GM12878 (cell line): ENCODE results near the gene CSTA. TPM values are rescaled to one million over a fixed set of nuclear protein-coding genes. Genes with fewer than 3 reads are reported as not detected.
A peak's percentile ranks its signal among the peaks of the same experiment; 100 is the strongest.

Experiments
- ATAC-seq: fragments of 200-7000 bp; cut with Tn5 transposase; 3 replicates; pipeline ENCODE4 v1.9.1; 2020; ENCODE audit warnings: mild to moderate bottlenecking, moderate library complexity
- BruUV-seq: library from RNA; stranded (reverse); fragments of 400-500 nt; replicated peaks from 2 replicates; lab custom pipeline; 2021; lab: Mats Ljungman, UMichigan
- CTCF ChIA-PET: fragments of 300-600 bp; sonication (Branson Sonifier 250); formaldehyde crosslinking; extraction: SDS; loops from one replicate; lab custom pipeline; 2021; ENCODE audit warnings: inconsistent platforms; lab: Yijun Ruan, JAX
- POLR2A ChIA-PET: fragments of 350-600 bp; formaldehyde crosslinking; extraction: SDS; loops from one replicate; lab custom pipeline; 2021; ENCODE audit warnings: inconsistent platforms; lab: Charles Lee
- RAD21 ChIA-PET: fragments of 300-600 bp; sonication (Branson Sonifier 250); formaldehyde crosslinking; loops from one replicate; lab custom pipeline; 2023; ENCODE audit warnings: antibody characterized with exemption; ENCODE audit not compliant: unreplicated experiment; lab: Charles Lee
- SMC1A ChIA-PET: fragments of 300-600 bp; sonication (Branson Sonifier 250); formaldehyde crosslinking; loops from one replicate; lab custom pipeline; 2023; ENCODE audit not compliant: unreplicated experiment, uncharacterized antibody; lab: Charles Lee
- DNase-seq: peaks from one replicate; pipeline ENCODE4 v3.0.0-alpha.2; 2011; ENCODE audit warnings: low read depth, low spot score
- FAIRE-seq: peaks from 3 replicates; lab custom pipeline; 2011; peaks lifted over from hg19 to GRCh38; lab: Jason Lieb, UNC
- H2AFZ ChIP-seq: 2 replicates; pipeline ENCODE4 v1.6.0; 2011; ENCODE audit warnings: low read depth, low read length, control low read depth; ENCODE audit not compliant: control insufficient read depth
- H3K27ac ChIP-seq: 2 replicates; pipeline ENCODE4 v1.5.1; 2011; ENCODE audit warnings: control low read depth; ENCODE audit not compliant: control insufficient read depth, insufficient read depth
- H3K27me3 ChIP-seq, 2 experiments: replicated peaks in 1 of 2; 2 replicates each; pipeline versions ENCODE4 v1.6.0 to v1.6.1; 2011; ENCODE audit warnings: low read length in 1 of 2; ENCODE audit not compliant: control insufficient read depth in 2 of 2, insufficient read depth in 2 of 2
- H3K36me3 ChIP-seq, 2 experiments: 2 replicates each; pipeline ENCODE4 v1.5.1; 2011; ENCODE audit warnings: low read length in 1 of 2; ENCODE audit not compliant: control insufficient read depth in 2 of 2, insufficient read depth in 2 of 2
- H3K4me1 ChIP-seq: 2 replicates; pipeline ENCODE4 v1.6.1; 2011; ENCODE audit warnings: mild to moderate bottlenecking, low read length, moderate library complexity, mixed read lengths; ENCODE audit not compliant: control insufficient read depth, insufficient read depth
- H3K4me2 ChIP-seq: 2 replicates; pipeline ENCODE4 v1.6.0; 2011; ENCODE audit warnings: control low read depth; ENCODE audit not compliant: control insufficient read depth, insufficient read depth
- H3K4me3 ChIP-seq: fragments of 200-600 bp; sonication (generic); 2 replicates; pipeline ENCODE4 v1.5.1; 2016
- H3K79me2 ChIP-seq: 2 replicates; pipeline ENCODE4 v1.6.0; 2011; ENCODE audit warnings: low read length; ENCODE audit not compliant: control insufficient read depth, insufficient read depth
- H3K9ac ChIP-seq: 2 replicates; pipeline ENCODE4 v1.8.0; 2011; ENCODE audit warnings: low read length, control low read depth, mixed read lengths; ENCODE audit not compliant: control insufficient read depth, insufficient read depth
- H3K9me3 ChIP-seq: replicated peaks from 3 replicates; pipeline ENCODE4 v1.5.1; 2011; ENCODE audit warnings: mild to moderate bottlenecking, low read length; ENCODE audit not compliant: control insufficient read depth, insufficient read depth
- H4K20me1 ChIP-seq: 2 replicates; pipeline ENCODE4 v1.6.0; 2011; ENCODE audit not compliant: control insufficient read depth, insufficient read depth
- FOS ChIP-seq: IDR thresholded peaks from 3 replicates; pipeline ENCODE4 v1.6.1; 2011; ENCODE audit warnings: borderline replicate concordance; ENCODE audit not compliant: insufficient read length; ENCODE audit errors: extremely low read depth
- NKRF ChIP-seq: fragments of 450-650 bp; conservative IDR thresholded peaks from 2 replicates; pipeline ENCODE4 v1.6.1; 2017; ENCODE audit warnings: mild to moderate bottlenecking, moderate library complexity
- NR2F1 ChIP-seq: fragments of 450-650 bp; conservative IDR thresholded peaks from 2 replicates; pipeline ENCODE4 v1.6.1; 2017; ENCODE audit warnings: mild to moderate bottlenecking
- PAX8 ChIP-seq: fragments of 450-650 bp; IDR thresholded peaks from 2 replicates; pipeline ENCODE4 v1.6.1; 2017; ENCODE audit warnings: mild to moderate bottlenecking, moderate library complexity
- PKNOX1 ChIP-seq: fragments of 450-650 bp; IDR thresholded peaks from 2 replicates; pipeline ENCODE4 v1.6.1; 2016; ENCODE audit warnings: mild to moderate bottlenecking
- SKIL ChIP-seq: fragments of 450-650 bp; IDR thresholded peaks from 2 replicates; pipeline ENCODE4 v1.6.1; 2017; ENCODE audit warnings: mild to moderate bottlenecking, low read depth, inconsistent platforms; ENCODE audit not compliant: poor library complexity, severe bottlenecking
- SREBF1 ChIP-seq: IDR thresholded peaks from 2 replicates; pipeline ENCODE4 v1.6.1; 2012; ENCODE audit warnings: mild to moderate bottlenecking, low read length
- TCF12 ChIP-seq: IDR thresholded peaks from 2 replicates; pipeline ENCODE4 v1.6.1; 2011; ENCODE audit warnings: low read depth, mild to moderate bottlenecking, low read length
- USF1 ChIP-seq: IDR thresholded peaks from 2 replicates; pipeline ENCODE4 v1.6.1; 2011; ENCODE audit warnings: borderline replicate concordance, low read depth, mild to moderate bottlenecking, moderate library complexity, mixed read lengths, low read length; ENCODE audit not compliant: insufficient read depth; ENCODE audit errors: extremely low read length
- ZNF207 ChIP-seq: fragments of 450-650 bp; IDR thresholded peaks from 2 replicates; pipeline ENCODE4 v1.6.1; 2014; ENCODE audit warnings: antibody characterized with exemption, mild to moderate bottlenecking, borderline replicate concordance
- ZNF217 ChIP-seq: fragments of 450-650 bp; IDR thresholded peaks from 2 replicates; pipeline ENCODE4 v1.6.1; 2017; ENCODE audit warnings: antibody characterized with exemption, mild to moderate bottlenecking
- ZNF274 ChIP-seq: IDR thresholded peaks from one replicate; pipeline ENCODE4 v1.8.0; 2011; ENCODE audit not compliant: insufficient read length, insufficient read depth
- WGBS: methylation state at CpG from one replicate; pipeline ENCODE4 v1.1.6; 2016; ENCODE audit warnings: low lambda C conversion rate; ENCODE audit not compliant: insufficient replicate concordance, insufficient coverage; ENCODE audit errors: missing lambda C conversion rate; 5-methylcytosine and 5-hydroxymethylcytosine counted together
- in situ Hi-C: fragments of 300-500 bp; cut with MboI; formaldehyde crosslinking; loops from 9 replicates; pipeline ENCODE4 v1.14.3; 2018; ENCODE audit warnings: mixed read lengths
- intact Hi-C: fragments of 100-400 bp; cut with micrococcal nuclease; formaldehyde crosslinking; loops from one replicate; pipeline ENCODE4 v1.14.2; 2022; ENCODE audit not compliant: unreplicated experiment
- polyA plus RNA-seq, 11 experiments: library from polyadenylated mRNA; depleted of rRNA in 4 of 11; unstranded in 6 of 11; stranded (reverse) in 5 of 11; fragments of >200 nt; fragmentation: Nextera tagmentation in 4 of 11; fragmentation: Illumina TruSeq in 1 of 11; extraction: Ambion mirVana in 4 of 11; extraction: Trizol in 1 of 11; gene quantifications; 1 replicate in 1 of 11; 2 replicates in 10 of 11; pipeline versions ENCODE4 v1.2.1 to v1.2.3, GENCODE V29; 2011 to 2016; ENCODE audit warnings: inconsistent platforms in 2 of 11, missing spikeins in 2 of 11, low read depth in 1 of 11
- total RNA-seq, 4 experiments: library from RNA; depleted of rRNA in 3 of 4; stranded (reverse); fragments of >200 nt in 3 of 4; fragmentation: Illumina TruSeq in 1 of 4; extraction: Trizol in 1 of 4; gene quantifications; 2 replicates each; pipeline versions ENCODE4 v1.2.1 to v1.2.3, GENCODE V29; 2013 to 2021

The CSTA gene
- total and polyA plus RNA-seq, 10 of the 15 experiments (the other 5 are each of a cell fraction or from before 2014, with no cell fraction given): 1.8 to 6.7 (median 3.4) TPM

GRCh38 chr3:122377975-122378374 is 52.9 kb downstream of the CSTA start (continued):
- TF ChIP-seq ZNF217: no peak

GRCh38 chr3:122382888-122383666 is 58.0 kb downstream of the CSTA start, which contains the start of gene MIX23:
MIX23 (minus strand) TSS chr3:122383231; CDS start chr3:122383224, 7 bp downstream.
- ChIA-PET POLR2A (interaction anchor here (0.8 to 4.4 kb wide), 9 partner anchors 11 to 574 kb away, joined by 3 to 29 read pairs (median 7); partner anchors contain the start of gene WDR5B), SMC1A (interaction anchor here (1.0 to 5.3 kb wide), 9 partner anchors 19 to 837 kb away, joined by 3 to 59 read pairs (median 4); partner anchors contain the start of gene POLQ), CTCF (interaction anchor here (0.9 to 4.1 kb wide), 9 partner anchors 10 to 297 kb away, joined by 3 to 41 read pairs (median 9); partner anchors contain the start of genes PARP14 and WDR5B), RAD21 (interaction anchor here (0.8 to 4.8 kb wide), 11 partner anchors 18 to 836 kb away, joined by 3 to 56 read pairs (median 4); partner anchors contain the start of gene WDR5B)
- H3K4me1 ChIP-seq: peaks cover 16% of the 10 kb centered on the region
- BruUV-seq: no TSS peak
- H3K27me3 ChIP-seq: no peaks in the 10 kb centered on the region
- no peaks in the 10 kb centered on the region for H4K20me1 ChIP-seq
- peak within 1 kb of the TSS; percentile 89 for H2AFZ ChIP-seq
- intact Hi-C loops (loop anchor here (5.0 to 10.0 kb wide), 3 partner anchors 76 to 838 kb away; partner anchors contain the start of gene POLQ), in situ Hi-C loops (no loop called here)
- no peaks in the 10 kb centered on the region for H3K9me3 ChIP-seq
- DNase-seq (peak; percentile 66), FAIRE-seq (no peak), ATAC-seq (peak; percentile 69)
- H3K79me2 ChIP-seq: peaks cover 83% of the 10 kb centered on the region
- peak within 1 kb of the TSS; percentile 76 for H3K4me3 ChIP-seq
- peak within 1 kb of the TSS; percentile 82 for H3K27ac ChIP-seq
- peak within 1 kb of the TSS; percentile 91 for H3K9ac ChIP-seq
- H3K36me3 ChIP-seq: peaks cover 0 to 5% of the 10 kb centered on the region in 2 experiments; a peak in 2 of 4 replicates
- H3K4me2 ChIP-seq: peak within 1 kb of the TSS; percentile 98
- WGBS: under 1% methylated on average over 31 of the region's 31 CpGs
- TF ChIP-seq SKIL: peak; percentile 28
- TF ChIP-seq FOS: no peak
- no peak for TF ChIP-seq ZNF274
- TF ChIP-seq PAX8: no peak
- peak; percentile 83 for TF ChIP-seq NR2F1
- no peak for TF ChIP-seq USF1
- TF ChIP-seq TCF12: no peak
- TF ChIP-seq ZNF207: no peak
- peak; percentile 67; the same call in 1 of the 2 replicates for TF ChIP-seq PKNOX1
- peak; percentile 84 for TF ChIP-seq NKRF
- no peak for TF ChIP-seq SREBF1
